Mucosa of descending colon (tissue), 3 donors: ENCODE measurements around the gene TMEM121. TPM values are rescaled to one million over a fixed set of nuclear protein-coding genes. Genes with fewer than 3 reads are reported as not detected.

ENCODE experiments used
- ATAC-seq: fragments of 200-7000 bp; cut with Tn5 transposase; one replicate; pipeline ENCODE4 v1.9.1; 2020; ENCODE audit warnings: mild to moderate bottlenecking, moderate library complexity
- DNase-seq, 3 donors: peaks; one replicate each; pipeline ENCODE4 v3.0.0-alpha.2; 2020
- H3K36me3 ChIP-seq: fragments of 200-600 bp; one replicate; pipeline ENCODE4 v1.8.0; 2021; ENCODE audit warnings: low read depth, mild to moderate bottlenecking
- H3K4me1 ChIP-seq: fragments of 200-600 bp; one replicate; pipeline ENCODE4 v1.8.0; 2021; ENCODE audit warnings: low read depth, mild to moderate bottlenecking
- H3K4me3 ChIP-seq: fragments of 200-600 bp; one replicate; pipeline ENCODE4 v1.8.0; 2021; ENCODE audit warnings: mild to moderate bottlenecking
- H3K9me3 ChIP-seq: fragments of 200-600 bp; one replicate; pipeline ENCODE4 v1.8.0; 2021; ENCODE audit warnings: mild to moderate bottlenecking
- intact Hi-C, 2 donors: fragments of 100-400 bp; cut with DNase I in 1 of 2; cut with micrococcal nuclease in 1 of 2; formaldehyde crosslinking; loops; one replicate each; pipeline versions ENCODE4 v1.11.0 to v1.11.1; 2022; cut with DNase I, micrococcal nuclease
- total RNA-seq, 3 donors: library from RNA; stranded (reverse); fragmentation: NEBNext Ultra II Directional in 2 of 3; extraction: Animal tissue kit (Norgen Biotek cat#: 25700) in 2 of 3; gene quantifications; one replicate each; pipeline versions ENCODE4 v1.2.1 to v1.2.4, GENCODE V29; 2021 to 2023
- TF ChIP-seq, protein P1 (sequence below): fragments of 200-600 bp; IDR thresholded peaks from one replicate; pipeline ENCODE4 v1.8.0; 2022; ENCODE audit warnings: antibody characterized with exemption, mild to moderate bottlenecking
- donor health status: DM: no; HTN: no; CAD: no; lungs with moderate emphysema.
- donor health status: DM: no; HTN: no; CAD: no.
- donor health status: DM: no; HTN: yes; CAD: no.

Gene TMEM121
- total RNA-seq, 3 donors from 2014 or later: 0.38 to 4.0 (median 1.0) TPM

DNA sequence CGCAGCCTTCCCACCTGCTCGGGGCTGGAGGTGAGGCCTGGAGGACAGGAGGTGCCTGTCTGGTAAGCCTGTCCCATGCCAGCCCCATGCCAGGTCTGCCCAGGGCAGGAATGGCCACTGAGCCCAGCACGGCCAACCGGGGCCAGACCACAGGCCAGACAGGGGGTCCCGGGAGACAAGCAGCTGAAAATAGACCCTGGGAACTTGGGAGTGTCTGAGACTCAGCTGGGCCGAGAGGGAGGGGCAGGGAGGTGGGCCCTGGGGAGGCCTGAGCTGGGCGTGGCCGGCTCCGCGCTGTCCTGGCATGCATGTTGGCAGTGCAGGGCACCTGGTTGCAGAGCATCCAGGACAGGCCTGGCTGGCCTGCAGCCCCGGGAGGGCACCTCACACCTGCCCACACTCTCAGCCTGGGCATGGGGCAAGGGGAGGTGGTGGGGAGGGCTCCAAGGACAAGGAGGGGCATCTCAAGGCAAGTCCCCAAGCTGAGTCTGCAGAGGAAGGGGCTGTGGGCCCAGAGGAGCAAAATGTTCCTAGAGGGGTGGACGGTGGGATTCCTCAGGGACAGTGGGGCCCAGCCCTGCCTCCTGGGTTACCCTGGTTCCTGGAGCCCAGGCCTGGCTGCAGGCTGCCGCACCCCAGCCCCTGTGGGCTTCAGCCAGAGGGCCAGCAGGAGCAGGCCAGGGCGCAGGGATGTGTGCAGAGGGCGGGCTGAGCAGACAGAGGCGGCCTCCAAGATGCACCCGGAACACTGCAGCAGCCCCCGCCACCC lies 42.9 kb upstream of the TMEM121 start:
- TF ChIP-seq, protein P1, sequence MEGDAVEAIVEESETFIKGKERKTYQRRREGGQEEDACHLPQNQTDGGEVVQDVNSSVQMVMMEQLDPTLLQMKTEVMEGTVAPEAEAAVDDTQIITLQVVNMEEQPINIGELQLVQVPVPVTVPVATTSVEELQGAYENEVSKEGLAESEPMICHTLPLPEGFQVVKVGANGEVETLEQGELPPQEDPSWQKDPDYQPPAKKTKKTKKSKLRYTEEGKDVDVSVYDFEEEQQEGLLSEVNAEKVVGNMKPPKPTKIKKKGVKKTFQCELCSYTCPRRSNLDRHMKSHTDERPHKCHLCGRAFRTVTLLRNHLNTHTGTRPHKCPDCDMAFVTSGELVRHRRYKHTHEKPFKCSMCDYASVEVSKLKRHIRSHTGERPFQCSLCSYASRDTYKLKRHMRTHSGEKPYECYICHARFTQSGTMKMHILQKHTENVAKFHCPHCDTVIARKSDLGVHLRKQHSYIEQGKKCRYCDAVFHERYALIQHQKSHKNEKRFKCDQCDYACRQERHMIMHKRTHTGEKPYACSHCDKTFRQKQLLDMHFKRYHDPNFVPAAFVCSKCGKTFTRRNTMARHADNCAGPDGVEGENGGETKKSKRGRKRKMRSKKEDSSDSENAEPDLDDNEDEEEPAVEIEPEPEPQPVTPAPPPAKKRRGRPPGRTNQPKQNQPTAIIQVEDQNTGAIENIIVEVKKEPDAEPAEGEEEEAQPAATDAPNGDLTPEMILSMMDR: no peak
- ATAC-seq (peak; percentile 7), DNase-seq (peak in 2 of 3 donors; percentile 64 to 77)
- H3K9me3 ChIP-seq: no peaks in the 10 kb centered on the region
- intact Hi-C loops: no loop called here
- no peaks in the 10 kb centered on the region for H3K36me3 ChIP-seq
- peaks cover 76% of the 10 kb centered on the region for H3K4me1 ChIP-seq
- no peak overlapping the region for H3K4me3 ChIP-seq

DNA sequence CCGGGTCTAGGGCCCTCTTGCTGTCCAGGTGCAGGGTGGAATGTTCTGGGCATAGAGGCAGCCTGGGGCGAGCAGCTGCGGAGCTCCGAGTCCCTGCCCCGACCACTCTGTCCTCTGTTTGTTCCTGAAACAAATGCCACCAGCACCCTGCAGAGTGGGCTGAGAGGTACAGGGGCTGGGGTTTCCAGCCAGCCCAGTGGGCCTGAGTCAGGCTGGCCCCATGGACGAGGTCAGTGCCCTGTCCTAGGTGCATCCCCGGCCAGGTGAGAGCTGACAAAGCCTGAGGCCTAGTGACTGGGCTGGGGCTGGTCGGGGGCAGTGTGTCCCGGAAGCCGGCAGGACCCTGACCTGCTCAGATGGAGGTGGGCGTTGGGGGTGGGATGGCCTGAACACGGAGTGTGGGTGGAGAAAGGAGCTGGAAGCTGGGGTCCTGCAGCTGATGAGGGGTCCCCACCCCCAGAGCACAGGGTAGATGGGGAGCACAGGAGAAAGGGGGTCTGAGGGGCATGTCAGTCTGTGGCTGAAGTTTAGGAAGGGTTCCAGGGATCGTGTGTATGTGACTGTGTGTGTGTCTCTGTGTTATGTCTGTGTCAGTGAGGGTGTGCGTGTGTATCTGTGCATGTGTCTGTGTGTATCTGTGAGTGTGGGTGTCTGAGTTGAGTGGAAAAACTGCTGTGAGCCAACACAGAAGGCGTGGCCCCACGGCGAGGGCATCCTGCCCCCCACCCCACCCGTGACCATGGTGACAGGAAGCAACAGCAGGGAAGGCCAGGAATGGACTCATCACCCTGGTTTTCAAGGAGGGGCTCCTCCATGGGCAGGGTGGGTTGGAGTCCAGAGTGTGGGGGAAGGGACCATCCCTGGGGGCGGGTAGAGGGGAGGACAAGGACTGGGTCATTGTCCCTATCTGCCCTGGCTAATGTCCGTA lies 42.0 kb upstream of the TMEM121 start:
- no peaks in the 10 kb centered on the region for H3K9me3 ChIP-seq
- no peaks in the 10 kb centered on the region for H3K36me3 ChIP-seq
- TF ChIP-seq, protein P1: no peak
- no peak overlapping the region for H3K4me3 ChIP-seq
- DNase-seq (peak in 2 of 3 donors; percentile 25 to 47), ATAC-seq (no peak)
- peaks cover 81% of the 10 kb centered on the region for H3K4me1 ChIP-seq
- intact Hi-C loops: no loop called here

GRCh38 chr14:105484997-105485393 lies 41.4 kb upstream of the TMEM121 start:
- intact Hi-C loops: no loop called here
- TF ChIP-seq, protein P1: no peak

GRCh38 chr14:105485739-105486162 lies 40.6 kb upstream of the TMEM121 start:
- peaks cover 82% of the 10 kb centered on the region for H3K4me1 ChIP-seq
- intact Hi-C loops: no loop called here
- TF ChIP-seq, protein P1: no peak
- H3K9me3 ChIP-seq: no peaks in the 10 kb centered on the region
- ATAC-seq (no peak), DNase-seq (peak in 2 of 3 donors; percentile 41 to 57)
- H3K4me3 ChIP-seq: no peak overlapping the region
- H3K36me3 ChIP-seq: peaks cover 2% of the 10 kb centered on the region

More at GRCh38 chr14:105484997-105485393, 41.4 kb upstream of the TMEM121 start:
- Histone ChIP-seq H3K4me1 (peaks cover 85% of the 10 kb centered on the region), H3K4me3 (no peak overlapping the region), H3K36me3 (no peaks in the 10 kb centered on the region), H3K9me3 (no peaks in the 10 kb centered on the region)
- DNase-seq (peak in 1 of 3 donors; percentile 45), ATAC-seq (no peak)

- ATAC-seq (no peak), DNase-seq (peak in 2 of 3 donors; percentile 41 to 63)
- TF ChIP-seq, protein P1: no peak
- Histone ChIP-seq H3K36me3 (peaks cover 6% of the 10 kb centered on the region), H3K4me1 (peaks cover 76% of the 10 kb centered on the region), H3K9me3 (no peaks in the 10 kb centered on the region), H3K4me3 (peak within 1 kb of the TSS; percentile 39)
- intact Hi-C loops: no loop called here
Measured at GRCh38 chr14:105486163-105486973, 40.0 kb upstream of the TMEM121 start, which contains the start of gene CRIP1. Gene CRIP1 (plus strand): TSS chr14:105486886. CDS start chr14:105487260, 374 bp downstream.
